Anterior cingulate cortex (tissue), 58 donors: ENCODE data around the gene VEZT.
A peak's percentile ranks its signal among the peaks of the same experiment; 100 is the strongest.

ENCODE experiments used
- DNase-seq, 58 donors: peaks; one replicate each; lab custom pipeline; 2025; lab: John Stamatoyannopoulos, UW

VEZT gene

DNA sequence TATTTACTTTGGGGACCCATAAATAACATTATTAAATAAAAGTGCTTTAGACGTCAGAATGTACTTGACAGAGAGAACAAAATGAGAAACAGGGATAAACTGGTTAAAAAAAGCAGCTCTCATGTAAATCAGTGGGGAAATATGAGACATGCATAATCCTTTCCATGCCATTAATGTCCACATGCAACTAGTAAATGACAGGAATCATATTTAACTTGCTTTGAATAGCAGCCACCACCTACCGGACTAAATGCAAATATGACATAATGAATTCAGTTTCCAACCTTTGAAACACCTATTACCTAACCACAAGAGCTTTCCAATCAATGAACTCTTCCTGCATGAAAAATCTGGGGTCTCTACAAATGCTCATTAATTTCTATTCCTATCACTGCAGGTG lies 20.0 kb upstream of the VEZT start:
- DNase-seq: no peak

GRCh38 chr12:95198914-95199313 lies 18.7 kb upstream of the VEZT start:
- DNase-seq: no peak

GRCh38 chr12:95200128-95200894 lies 17.3 kb upstream of the VEZT start:
- no peak for DNase-seq

DNA sequence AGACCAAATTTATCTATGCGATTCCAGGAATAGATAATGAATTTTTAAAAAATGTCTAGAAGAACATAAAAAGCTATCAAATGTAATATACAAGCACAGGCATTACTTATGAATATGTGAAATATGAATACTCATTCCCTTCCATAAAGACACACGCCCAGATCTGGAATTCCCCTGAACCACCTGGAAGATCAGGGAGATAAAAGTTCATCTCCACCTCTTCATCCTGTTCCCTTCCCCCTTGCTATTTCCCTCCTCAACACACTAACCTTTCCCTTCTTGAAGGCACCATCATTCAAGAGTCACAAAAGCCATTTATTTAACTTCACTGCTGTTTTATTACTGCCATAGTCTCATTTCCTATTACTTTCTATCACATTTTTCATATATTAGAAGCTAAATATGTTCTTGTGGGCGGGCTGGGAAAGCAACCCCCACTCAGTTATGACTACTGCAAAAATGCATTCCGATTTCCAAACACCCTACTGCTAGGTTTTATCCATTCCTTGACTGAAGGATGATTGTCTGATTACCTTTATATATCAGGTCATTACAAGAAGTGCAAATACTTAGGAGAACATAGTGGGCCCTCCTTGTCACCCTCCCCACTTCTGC lies 16.4 kb upstream of the VEZT start:
- no peak for DNase-seq

DNA sequence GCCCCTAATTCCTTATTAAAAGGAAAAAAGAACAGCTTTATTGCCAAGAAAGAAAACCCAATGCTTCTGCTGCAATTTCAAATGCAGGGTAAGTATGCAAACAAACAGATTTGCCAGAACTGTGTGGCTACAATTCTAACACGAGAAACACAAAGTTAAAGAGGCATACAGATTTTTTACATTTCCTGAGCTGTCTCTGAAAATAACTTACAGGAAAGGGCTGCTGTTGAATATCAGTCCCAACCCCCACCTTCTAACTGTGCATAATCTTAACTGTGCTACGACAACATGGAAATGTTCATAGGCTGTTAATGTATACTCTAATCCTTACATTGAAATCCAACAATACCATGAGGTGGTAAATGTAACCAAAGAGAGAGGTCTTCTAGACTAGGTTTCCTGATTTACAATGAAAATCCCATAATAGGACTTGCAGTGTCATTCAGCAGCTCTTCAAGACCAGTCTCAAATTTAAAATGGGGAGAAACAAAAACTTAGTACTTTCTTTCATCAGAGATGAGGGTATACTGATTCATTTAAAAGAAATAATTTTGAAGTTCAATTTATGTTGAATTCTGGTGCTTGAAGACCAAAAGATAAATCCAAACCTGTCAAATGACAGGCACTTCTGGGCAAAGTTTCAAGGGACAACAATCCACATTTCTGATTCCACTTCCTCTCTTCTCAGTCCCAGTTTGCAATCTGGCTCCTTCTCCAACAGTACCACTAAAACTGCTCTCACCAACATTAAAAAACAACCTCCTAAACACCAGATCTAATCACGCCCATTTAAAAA lies 14.7 kb upstream of the VEZT start:
- peak in 1 of 58 donors; percentile 5 for DNase-seq

DNA sequence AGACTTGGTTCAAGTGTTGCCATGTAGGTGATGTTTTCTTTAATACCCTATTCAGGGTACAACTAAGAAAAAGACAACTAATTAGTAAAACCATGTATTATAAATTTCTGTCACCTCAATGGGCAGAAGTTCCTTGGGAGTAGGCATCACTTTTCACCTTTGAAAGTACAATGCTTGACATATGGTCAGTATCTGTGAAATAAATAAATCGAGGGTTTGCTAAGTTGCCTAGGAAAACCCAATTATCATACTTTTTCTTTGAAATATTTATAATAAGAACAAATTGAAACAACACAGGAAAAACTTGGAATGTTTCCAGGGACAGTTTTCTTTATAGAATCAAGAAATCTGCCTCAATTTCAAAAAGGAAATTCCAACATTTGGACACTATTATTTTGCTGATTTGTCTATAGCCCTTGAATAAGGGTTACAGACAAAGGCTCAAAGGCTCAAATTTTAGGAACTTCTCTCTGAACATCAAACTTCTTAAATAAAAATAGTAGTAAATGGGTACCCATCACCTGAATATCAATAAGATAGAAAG lies 14.0 kb upstream of the VEZT start:
- no peak for DNase-seq

GRCh38 chr12:95204141-95204866 lies 13.3 kb upstream of the VEZT start:
- DNase-seq: peak in 3 of 58 donors; percentile 4 to 7 (median 5)

- no peak for DNase-seq
These were observed 12.5 kb upstream of the VEZT start for GRCh38 chr12:95205016-95205624.

DNA sequence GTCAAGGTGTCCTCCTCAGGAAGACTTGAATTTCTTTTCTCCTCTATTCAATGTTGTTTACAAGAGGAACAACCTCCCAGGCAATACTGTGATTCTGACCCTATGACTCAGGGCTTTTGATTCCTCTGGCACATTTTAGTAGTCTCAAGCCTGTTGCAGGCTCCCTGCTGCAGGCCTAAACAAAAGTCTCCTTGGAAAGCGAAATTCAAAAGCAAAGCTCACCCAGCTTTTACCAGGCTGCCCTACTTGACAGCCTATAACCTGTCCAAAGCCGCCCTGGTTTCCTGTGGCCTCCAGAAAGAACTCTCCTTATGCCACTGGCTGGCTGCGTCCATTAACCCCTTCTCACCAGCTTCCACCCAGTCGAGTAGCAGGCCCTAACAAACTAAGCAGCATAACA lies 11.9 kb upstream of the VEZT start:
- DNase-seq: peak in 44 of 58 donors; percentile 5 to 89 (median 40)

DNA sequence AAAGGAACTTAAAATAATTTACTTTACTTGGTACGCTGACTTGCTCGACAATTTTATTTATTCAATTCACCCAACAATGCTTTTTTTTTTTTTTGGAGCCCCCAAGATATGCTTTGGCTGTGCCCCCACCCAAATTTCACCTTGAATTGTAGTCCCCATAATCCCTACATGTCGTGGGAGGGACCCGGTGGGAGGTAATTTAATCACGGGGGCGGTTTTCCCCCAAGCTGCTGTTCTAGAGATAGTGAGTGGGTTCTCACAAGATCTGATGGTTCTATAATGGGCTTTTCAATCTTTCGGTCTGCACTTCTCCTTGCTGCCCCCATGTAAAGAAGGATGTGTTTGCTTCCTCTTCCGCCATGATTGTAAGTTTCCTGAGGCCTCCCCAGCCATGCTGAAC lies 10.7 kb upstream of the VEZT start:
- DNase-seq: no peak

- DNase-seq: no peak
These were observed 10.2 kb upstream of the VEZT start for GRCh38 chr12:95207407-95207806.

GRCh38 chr12:95208678-95209077 lies 8.9 kb upstream of the VEZT start:
- no peak for DNase-seq

- no peak for DNase-seq
These were observed 5.0 kb upstream of the VEZT start for GRCh38 chr12:95212586-95212985.

GRCh38 chr12:95213119-95213518 lies 4.5 kb upstream of the VEZT start:
- DNase-seq: no peak

GRCh38 chr12:95213928-95214327 lies 3.7 kb upstream of the VEZT start:
- DNase-seq: no peak

- DNase-seq: no peak
These were observed 3.1 kb upstream of the VEZT start for GRCh38 chr12:95214466-95214865.

DNA sequence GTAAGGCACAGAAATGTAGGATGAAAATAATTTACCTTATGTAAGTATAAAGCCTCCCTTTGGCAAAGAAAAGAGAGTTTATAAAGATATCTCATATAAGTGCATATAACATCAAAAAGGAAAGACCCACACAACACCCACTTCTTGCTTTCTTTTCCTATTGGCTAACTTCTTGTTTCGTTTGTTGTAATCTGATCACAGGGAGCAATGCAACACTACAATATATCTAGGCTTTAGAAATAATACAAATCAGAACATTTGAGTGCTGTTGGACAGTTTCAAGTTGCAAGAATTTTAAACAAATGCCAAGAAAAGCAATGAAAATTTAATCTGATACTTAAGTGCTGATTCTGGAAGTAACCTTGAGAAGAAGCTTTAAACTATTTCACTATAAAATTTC lies 1.7 kb upstream of the VEZT start:
- DNase-seq: no peak

DNA sequence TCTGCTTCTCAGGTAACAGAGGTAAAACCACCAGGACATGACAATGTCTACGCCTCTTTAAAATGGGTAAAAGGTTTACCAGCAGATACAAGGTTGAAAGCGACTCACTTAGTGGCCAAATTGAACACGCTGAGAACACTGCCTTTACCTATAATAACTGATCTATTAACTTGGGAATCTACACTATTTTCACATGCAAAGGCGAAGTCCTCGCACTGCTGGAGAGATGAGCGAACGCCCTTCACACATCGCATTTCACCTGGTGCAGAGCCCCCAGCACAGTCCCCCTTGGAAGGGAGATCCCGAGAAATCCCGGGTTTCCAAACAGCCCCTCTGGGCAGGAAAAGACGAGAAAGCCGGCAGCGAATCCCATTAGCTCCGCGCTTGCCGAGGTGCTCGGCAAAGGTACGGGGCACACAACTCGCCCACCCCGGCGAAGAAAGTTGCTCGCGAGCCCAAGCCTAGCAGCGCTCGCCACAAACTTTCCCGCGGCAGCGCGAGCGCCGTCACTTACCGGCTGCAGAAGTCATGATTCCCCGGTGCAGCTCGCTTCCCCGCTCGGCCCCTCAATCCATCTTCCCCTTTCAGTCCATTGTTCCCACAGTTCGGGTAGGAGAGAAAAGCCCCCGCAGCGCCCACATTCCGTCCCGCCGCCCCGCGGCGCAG lies 763 bp upstream of the VEZT start:
- peak in 3 of 58 donors; percentile 64 to 80 (median 64) for DNase-seq
